ENCODE results near the gene ANXA9. TPM values are rescaled to one million over a fixed set of nuclear protein-coding genes. Genes with fewer than 3 reads are reported as not detected.

Gene ANXA9
- total and polyA plus RNA-seq, 2 experiments from 2014 or later = 1.4 to 2.2 TPM

- no peak overlapping the region for H3K27ac Mint-ChIP-seq
- Histone ChIP-seq H3K36me3 (ENCODE audit: insufficient read depth) (no peaks in the 10 kb centered on the region), H4K20me1 (replicated peaks; ENCODE audit: insufficient read depth) (no peaks in the 10 kb centered on the region), H3K9me2 (ENCODE audit: insufficient read depth) (no peaks in the 10 kb centered on the region), H3K4me3 (no peak overlapping the region), H3F3A (replicated peaks; ENCODE audit: low read depth) (no peaks in the 10 kb centered on the region), H3K4me2 (no peak overlapping the region), H3K4me1 (ENCODE audit: insufficient read depth) (peaks cover 3% of the 10 kb centered on the region; the same call in 1 of the 2 replicates), H3K27me3 (ENCODE audit: insufficient read depth) (no peaks in the 10 kb centered on the region), H3K79me2 (replicated peaks; ENCODE audit: insufficient read depth) (no peaks in the 10 kb centered on the region), H3K27ac (ENCODE audit: low read depth) (no peak overlapping the region), H2AFZ (no peak overlapping the region)
- ATAC-seq = no peak
- no peak for TF ChIP-seq EZH2phosphoT487 (IDR thresholded peaks at IDR 0.05; ENCODE audit: unreplicated experiment)
- no peak for TF ChIP-seq EZH2 (IDR thresholded peaks at IDR 0.05; ENCODE audit: low read depth, unreplicated experiment)
- TF ChIP-seq, protein P1, sequence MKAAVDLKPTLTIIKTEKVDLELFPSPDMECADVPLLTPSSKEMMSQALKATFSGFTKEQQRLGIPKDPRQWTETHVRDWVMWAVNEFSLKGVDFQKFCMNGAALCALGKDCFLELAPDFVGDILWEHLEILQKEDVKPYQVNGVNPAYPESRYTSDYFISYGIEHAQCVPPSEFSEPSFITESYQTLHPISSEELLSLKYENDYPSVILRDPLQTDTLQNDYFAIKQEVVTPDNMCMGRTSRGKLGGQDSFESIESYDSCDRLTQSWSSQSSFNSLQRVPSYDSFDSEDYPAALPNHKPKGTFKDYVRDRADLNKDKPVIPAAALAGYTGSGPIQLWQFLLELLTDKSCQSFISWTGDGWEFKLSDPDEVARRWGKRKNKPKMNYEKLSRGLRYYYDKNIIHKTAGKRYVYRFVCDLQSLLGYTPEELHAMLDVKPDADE (IDR thresholded peaks at IDR 0.05) = no peak
- TF ChIP-seq POLR2AphosphoS5 (IDR thresholded peaks at IDR 0.05; ENCODE audit: low read depth) = no peak
- TF ChIP-seq ZNF462 (CRISPR knock-in tag; IDR thresholded peaks at IDR 0.05) = no peak
- no peak for TF ChIP-seq REST (IDR thresholded peaks at IDR 0.05; ENCODE audit: unreplicated experiment)
- no peak for TF ChIP-seq NANOG (IDR thresholded peaks at IDR 0.05; ENCODE audit: borderline replicate concordance)
- TF ChIP-seq CREB1 (CRISPR knock-in tag; IDR thresholded peaks at IDR 0.05; ENCODE audit: low read depth) = no peak
- TF ChIP-seq JUNB (IDR thresholded peaks at IDR 0.05; ENCODE audit: unreplicated experiment) = no peak
- no peak for TF ChIP-seq STAT1 (IDR thresholded peaks at IDR 0.05; ENCODE audit: unreplicated experiment)
- TF ChIP-seq, protein P2, sequence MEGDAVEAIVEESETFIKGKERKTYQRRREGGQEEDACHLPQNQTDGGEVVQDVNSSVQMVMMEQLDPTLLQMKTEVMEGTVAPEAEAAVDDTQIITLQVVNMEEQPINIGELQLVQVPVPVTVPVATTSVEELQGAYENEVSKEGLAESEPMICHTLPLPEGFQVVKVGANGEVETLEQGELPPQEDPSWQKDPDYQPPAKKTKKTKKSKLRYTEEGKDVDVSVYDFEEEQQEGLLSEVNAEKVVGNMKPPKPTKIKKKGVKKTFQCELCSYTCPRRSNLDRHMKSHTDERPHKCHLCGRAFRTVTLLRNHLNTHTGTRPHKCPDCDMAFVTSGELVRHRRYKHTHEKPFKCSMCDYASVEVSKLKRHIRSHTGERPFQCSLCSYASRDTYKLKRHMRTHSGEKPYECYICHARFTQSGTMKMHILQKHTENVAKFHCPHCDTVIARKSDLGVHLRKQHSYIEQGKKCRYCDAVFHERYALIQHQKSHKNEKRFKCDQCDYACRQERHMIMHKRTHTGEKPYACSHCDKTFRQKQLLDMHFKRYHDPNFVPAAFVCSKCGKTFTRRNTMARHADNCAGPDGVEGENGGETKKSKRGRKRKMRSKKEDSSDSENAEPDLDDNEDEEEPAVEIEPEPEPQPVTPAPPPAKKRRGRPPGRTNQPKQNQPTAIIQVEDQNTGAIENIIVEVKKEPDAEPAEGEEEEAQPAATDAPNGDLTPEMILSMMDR (conservative IDR thresholded peaks at IDR 0.05; ENCODE audit: low read depth in 2 of 2) = no peak
- TF ChIP-seq ZNF331 (CRISPR knock-in tag; IDR thresholded peaks at IDR 0.05; ENCODE audit: low read depth) = no peak
- no peak for TF ChIP-seq ZNF114 (CRISPR knock-in tag; IDR thresholded peaks at IDR 0.05)
- H3K36me3 Mint-ChIP-seq (ENCODE audit: low read depth) = peaks cover 5% of the 10 kb centered on the region; the same call in 2 of the 3 replicates
- H3K9me3 Mint-ChIP-seq = no peaks in the 10 kb centered on the region
- H3K27me3 Mint-ChIP-seq (ENCODE audit: insufficient read depth, low read depth, poor library complexity) = peaks cover 14% of the 10 kb centered on the region
- no peak for DNase-seq (ENCODE audit: low spot score)
- no peak overlapping the region for H3K4me3 Mint-ChIP-seq
- peaks cover 11% of the 10 kb centered on the region for H3K4me1 Mint-ChIP-seq
Measured at GRCh38 chr1:150999926-151000325, 17.8 kb downstream of the ANXA9 start.
